Kidney glomerular epithelial cell (primary cell): ENCODE data around the gene USP48.

ENCODE experiments used
- DNase-seq: peaks from one replicate; lab custom pipeline; 2025; lab: John Stamatoyannopoulos, UW

The USP48 gene

DNA sequence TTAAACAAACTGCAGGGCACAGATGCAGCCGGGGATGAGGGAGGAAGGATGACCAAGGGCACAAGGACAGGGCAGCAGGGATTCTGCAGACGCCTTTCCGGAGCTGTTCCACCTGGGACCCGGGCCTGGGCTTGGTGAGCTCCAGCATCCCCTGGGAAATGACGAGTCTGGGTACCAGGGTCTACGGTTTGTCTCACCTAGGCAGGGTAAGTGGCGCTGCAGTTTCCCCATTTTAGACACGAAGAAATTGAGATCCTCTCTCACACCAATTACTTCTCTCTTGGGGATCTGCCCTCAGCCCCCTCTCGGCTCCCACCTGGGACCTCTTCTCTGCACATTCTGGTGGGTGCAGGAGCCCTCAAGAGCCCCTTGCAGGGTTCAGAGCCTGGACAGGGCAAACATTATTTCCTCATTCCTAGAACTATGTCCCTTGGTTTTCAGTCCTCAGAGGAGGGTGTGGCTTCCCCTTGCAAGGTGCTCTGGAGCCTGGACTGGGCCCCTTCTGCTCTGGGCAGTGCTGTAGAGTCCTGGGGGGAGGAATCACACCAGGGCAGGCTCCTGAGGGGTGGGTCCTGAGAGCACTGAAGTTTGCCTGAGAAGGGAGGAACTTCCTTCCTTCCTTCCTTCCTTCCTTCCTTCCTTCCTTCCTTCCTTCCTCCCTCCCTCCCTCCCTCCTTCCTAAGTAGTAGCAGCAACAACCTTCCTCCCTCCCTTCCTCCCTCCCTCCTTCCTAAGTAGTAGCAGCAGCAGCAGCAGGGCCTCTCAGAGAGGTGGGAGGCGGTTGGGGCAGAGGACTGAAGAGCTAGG is 129.8 kb downstream of the USP48 start:
- DNase-seq = no peak

DNA sequence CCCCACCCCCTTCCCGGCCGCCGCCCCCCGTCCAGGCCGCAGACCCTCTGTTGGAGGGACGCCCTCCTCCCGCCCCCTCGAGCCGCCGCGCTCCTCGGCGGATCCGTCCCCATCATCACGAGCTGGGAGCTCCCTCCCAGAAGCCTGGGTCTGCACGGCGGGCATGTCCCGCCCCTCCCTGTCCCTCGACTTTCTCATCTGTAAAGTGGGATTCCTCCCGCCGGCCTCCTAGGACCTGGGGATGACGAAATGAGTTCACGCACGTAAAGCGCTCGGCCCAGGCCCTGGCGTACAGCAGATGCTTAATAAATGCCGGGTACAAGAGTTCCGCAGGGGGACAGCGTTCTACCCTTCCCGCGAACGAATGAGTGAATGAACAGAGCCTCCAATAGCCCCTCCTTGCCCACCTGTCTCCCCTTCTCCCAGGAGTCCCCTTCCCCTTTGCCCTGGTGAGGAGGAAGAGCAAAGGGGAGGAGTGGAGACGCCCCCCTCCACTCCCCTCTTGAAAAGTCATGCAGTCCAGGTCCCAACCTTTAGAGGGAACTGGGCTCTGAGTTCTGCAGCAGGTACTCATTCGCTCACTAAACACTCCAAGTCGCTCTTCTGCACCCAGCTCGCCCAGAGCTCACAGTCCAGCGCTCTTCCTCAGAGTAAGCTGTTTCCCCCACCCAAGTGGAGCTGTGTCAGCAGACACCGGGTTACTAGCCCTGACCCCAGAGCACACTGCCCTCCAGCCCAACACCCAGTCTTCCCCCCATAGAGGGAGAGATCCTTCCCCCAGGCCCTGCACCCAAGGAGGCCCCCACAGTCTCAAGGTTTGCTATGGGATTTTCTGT is 130.6 kb downstream of the USP48 start:
- no peak for DNase-seq

DNA sequence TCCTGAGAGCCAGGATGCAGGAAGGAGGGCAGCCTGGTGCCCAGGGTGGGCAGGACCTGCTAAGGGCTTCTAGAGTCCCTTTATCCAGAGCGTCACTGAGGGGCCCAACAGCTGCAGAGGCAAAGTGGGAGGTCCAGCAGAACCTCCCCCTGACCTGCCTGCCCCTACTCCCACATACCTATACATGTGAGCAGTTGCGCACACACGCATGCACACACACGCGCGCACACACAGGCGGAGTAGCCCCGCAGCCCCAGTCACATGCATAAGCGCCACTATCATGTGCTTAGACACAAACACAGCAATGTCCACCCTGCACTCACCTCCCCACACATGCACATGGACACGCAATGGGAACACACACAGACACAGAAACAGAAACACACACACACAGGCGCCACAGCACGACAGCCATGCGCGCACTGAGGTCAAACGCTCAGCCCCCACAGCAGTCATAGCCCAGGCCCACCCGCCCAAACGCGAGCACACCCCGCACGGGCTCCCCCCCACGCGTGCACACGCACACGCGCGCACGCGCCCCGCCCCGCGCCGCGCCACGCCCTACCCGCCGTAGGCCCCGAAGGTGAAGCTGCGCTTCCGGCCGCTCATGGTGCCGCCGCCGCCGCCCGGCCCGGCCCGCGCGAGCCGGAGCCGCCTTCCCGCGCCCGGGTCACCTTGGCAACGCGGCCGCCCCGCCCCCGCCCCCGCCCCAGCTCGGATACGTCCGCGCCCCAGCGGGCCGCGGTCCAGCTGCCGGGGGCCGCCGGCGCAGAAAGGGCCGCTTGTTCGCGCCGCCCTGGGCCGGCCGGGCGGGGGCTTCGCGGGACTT is 131.5 kb downstream of the USP48 start:
- no peak for DNase-seq

DNA sequence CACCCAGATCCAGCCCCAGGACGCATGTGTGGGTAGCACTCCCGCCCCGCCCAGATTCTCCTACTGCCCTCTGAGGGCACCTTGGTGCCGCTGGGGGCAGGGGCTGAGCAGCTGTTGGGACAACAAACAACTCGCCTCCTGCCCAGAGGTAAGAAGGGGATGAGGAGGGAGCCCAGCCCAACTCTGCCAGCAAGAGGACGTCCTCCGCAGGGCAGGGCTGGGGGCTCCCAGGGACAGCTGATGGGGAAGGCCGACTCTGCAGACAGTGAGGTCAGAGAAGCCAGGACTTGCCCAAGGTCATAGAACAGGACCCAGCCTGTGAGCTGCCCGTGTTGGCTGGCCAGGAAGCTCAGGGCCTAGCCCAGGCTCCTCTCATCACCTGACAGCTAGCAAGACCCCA is 132.5 kb downstream of the USP48 start:
- no peak for DNase-seq

- no peak for DNase-seq
These were observed 133.6 kb downstream of the USP48 start for GRCh38 chr1:21649315-21649714.

GRCh38 chr1:21648791-21649190 is 134.2 kb downstream of the USP48 start:
- DNase-seq = no peak

DNA sequence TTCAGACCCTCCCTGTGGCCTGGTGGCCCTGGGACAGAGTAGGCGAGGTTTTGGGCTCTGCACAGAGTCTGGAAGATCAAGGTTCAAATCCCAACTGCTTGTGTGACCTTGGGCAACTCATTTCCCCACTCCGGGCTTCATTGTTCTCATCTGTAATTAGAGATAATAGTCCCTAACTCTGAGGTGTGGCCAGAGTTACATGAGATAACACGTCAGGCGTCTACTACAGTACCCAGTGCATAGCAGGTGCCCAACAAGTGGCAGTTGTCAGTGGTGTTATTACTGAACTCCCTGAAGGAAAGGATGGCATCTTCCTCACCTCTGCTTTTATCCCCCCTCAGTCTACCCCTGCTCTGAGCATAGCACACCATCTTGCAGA is 134.6 kb downstream of the USP48 start:
- no peak for DNase-seq

GRCh38 chr1:21647431-21648351 is 135.3 kb downstream of the USP48 start:
- peak; percentile 57 for DNase-seq

DNA sequence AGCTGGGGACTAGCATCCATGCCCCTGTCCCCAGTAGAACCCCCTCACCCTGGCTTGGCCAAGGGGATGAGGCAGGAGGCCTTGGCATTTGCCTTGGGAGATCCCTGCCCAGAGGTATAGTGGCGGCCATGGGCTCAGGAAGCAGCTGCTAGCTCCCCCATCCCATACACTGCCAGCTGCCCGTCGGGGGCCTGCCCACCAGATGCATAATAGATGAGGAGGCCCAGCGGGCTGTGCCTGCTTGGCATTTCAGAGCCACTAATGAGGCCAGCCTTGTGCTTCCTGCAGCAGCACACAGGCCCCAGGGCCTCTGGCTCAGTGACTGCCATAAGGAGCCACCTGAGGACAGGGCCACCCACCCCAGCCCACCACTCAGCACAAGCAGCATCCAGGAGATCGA is 137.4 kb downstream of the USP48 start:
- no peak for DNase-seq

- DNase-seq = no peak
These were observed 138.0 kb downstream of the USP48 start for GRCh38 chr1:21644906-21645305.

DNA sequence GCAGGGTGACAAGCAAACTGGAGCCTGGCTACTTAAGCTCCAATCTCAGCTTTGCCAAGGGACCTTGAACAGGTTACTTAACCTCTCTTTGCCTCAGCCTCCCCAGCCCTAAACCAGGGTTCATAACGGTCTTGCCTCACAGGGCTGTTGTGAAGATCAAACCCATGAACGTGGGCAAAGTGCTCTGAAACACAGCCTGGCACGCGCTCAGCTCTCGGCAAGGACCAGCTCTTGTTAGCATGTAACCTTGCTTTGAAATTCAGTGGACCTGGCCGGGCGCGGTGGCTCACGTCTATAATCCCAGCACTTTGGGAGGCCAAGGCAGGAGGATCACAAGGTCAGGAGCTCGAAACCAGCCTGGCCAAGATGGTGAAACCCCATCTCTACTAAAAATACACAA is 138.6 kb downstream of the USP48 start:
- no peak for DNase-seq

DNA sequence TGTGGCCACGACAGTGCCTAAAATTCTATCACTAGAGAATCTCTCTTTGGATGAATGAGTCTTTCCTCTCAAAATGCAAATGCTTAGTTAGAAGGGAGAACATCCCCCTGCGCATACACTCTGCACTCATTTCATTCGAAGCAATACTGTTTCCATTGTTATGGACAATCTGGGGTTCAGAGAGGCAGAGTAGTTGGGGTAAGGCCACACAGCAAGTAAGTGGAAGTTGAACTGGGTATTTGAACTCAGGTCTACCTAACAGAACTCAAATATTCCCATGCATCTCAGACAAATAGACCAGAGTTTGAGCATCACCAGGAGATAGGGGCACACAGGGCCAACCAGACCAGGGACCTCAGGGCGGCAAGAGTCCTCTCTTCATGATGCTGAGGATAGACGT is 139.3 kb downstream of the USP48 start:
- no peak for DNase-seq

GRCh38 chr1:21641967-21642739 is 140.8 kb downstream of the USP48 start:
- DNase-seq = no peak

GRCh38 chr1:21641537-21641936 is 141.4 kb downstream of the USP48 start:
- DNase-seq = no peak

DNA sequence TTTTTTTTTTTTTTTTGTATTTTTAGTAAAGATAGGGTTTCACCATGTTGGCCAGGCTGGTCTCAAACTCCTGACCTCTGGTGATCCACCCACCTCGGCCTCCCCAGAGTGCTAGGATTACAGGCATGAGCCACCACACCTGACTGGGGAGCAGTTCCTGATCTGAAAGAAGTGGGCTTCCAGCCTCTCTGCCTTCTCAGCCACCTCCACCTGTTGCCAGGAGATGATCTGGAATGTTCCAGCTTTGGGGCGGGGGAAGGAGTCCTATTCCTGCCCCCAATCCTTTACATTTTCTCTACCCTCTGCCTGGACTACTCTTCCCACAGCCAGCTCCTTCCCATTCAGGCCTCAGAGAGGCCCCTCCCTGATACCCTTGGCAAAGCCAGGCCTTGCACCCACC is 141.9 kb downstream of the USP48 start:
- DNase-seq = no peak

- DNase-seq = no peak
These were observed 142.3 kb downstream of the USP48 start for GRCh38 chr1:21640653-21641052.

DNA sequence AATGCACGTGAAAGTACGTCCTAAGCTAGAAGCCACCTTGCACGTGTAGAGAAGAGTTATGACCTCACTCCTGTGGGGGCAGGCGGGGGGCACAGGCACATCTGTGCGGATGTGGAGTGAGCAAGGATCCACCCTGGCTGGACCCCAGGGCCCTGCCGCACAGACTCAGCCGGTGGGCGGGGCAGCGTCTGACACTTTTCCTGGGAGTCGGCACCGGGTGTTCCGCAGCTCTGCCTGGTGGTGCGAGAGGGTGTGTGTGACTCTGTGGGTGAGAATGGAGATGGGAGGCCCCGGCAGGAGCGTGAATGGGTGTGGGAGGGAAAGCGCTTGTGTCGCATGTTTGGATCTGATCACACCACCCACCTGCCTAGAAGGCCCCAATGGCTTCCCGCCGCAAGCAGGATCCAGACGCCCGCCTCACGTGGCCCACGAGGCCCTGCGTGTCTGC is 143.3 kb downstream of the USP48 start:
- peak; percentile 37 for DNase-seq

DNA sequence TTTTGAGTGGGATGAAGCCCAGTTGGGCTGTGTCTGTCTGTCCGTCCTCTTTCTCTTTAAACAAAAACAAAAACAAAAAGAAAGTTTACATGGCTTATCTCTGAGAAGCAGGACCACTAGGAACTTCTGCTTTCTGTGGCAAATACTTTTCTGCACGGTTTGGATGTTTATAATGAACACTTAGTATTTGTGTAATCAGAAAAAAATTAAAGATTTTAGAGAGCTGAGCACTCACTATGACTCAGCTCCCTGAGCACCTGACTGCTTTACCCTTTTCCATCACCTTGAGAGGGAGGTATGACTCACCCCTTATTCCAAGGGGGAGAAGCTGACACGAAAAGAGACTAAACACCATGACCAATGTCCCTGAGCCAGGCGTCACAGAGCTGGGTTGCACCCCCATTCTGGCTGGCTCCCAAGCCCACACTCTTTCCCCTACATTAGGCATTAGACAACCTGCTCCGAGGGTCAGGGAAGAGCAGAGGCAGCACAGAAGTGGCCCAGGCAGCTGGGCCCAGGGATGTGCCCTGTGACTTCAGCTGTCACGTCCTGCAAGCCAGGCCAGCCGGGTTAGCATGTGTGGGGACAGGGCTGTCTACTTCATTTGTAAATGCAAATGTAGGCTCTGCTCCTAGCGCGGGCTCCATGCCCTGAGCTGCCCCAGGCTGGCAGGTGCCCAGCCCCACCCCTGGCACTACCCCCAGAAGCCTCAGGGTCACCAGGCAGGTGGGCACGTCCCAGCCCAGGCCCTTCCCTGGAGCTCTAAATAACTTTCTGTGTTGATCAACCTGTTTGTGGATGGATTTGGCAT is 144.2 kb downstream of the USP48 start:
- peak; percentile 91 for DNase-seq

DNA sequence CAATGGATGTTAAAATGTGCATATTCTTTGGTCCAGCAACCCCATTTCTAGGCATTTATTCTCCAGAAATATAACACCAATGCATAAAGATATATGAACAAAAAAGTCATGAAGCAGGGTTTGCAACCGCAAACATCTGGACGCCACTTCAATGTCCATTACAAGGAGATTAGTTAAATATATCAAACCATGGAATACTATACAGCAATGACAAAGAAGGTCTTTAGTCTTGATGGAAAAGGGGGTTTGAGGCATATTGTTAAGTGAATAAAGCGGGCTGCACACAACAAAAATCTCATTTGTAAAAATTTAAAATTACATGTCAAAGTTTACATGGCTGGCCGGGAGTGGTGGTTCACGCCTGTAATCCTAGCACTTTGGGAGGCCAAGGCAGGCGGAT is 145.4 kb downstream of the USP48 start:
- DNase-seq = no peak

DNA sequence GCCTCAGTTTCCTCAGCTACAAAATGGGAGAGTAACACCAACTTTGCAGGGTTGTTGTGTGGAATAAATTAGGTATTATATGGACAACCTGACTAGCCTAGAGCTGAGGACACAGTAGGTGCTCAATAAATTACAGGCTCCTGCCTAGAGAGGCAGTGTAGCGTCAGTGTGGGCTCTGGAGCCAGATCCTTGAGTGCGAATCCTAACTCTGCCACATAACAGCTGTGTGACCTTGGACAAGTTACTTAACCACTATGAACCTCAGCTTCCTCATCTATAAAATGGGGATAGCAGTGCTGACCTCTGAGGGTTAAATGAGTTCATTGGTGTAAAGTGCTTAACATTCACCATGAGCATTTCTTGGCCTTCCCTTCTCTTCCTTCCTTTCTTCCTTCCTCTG is 146.9 kb downstream of the USP48 start:
- no peak for DNase-seq
